B cell (primary cell): ENCODE results near the gene MYRIP. TPM values are rescaled to one million over a fixed set of nuclear protein-coding genes. Genes with fewer than 3 reads are reported as not detected.

Source experiments
- ATAC-seq: fragments of 200-7000 bp; cut with Tn5 transposase; one replicate; pipeline ENCODE4 v1.10.0; 2021; ENCODE audit warnings: low read depth, mild to moderate bottlenecking, moderate number of reproducible peaks, moderate library complexity
- CTCF ChIA-PET: fragments of 350-600 bp; sonication (Branson Sonifier 250); formaldehyde crosslinking; loops from one replicate; lab custom pipeline; 2021; ENCODE audit warnings: antibody characterized with exemption, inconsistent platforms; lab: Charles Lee
- POLR2A ChIA-PET: fragments of 350-600 bp; sonication (Branson Sonifier 250); formaldehyde crosslinking; loops from one replicate; lab custom pipeline; 2021; ENCODE audit warnings: antibody characterized with exemption; lab: Charles Lee
- DNase-seq: peaks from one replicate; pipeline ENCODE4 v3.0.0; 2013
- H2AFZ ChIP-seq: 2 replicates; pipeline ENCODE4 v1.6.1; 2012; ENCODE audit warnings: mild to moderate bottlenecking, low read depth, low read length; ENCODE audit not compliant: insufficient read depth, poor library complexity, severe bottlenecking
- H3K27ac ChIP-seq, 2 donors: 1 replicate in 1 of 2; 2 replicates in 1 of 2; pipeline ENCODE4 v1.5.1; 2012 to 2013; ENCODE audit warnings: low read length in 2 of 2, mild to moderate bottlenecking in 2 of 2, moderate library complexity in 1 of 2
- H3K27me3 ChIP-seq, 4 experiments: fragments of 200-600 bp in 1 of 4; sonication (generic) in 1 of 4; replicated peaks in 1 of 4; 1 replicate in 2 of 4; 2 replicates in 2 of 4; pipeline versions ENCODE4 v1.6.1 to v1.7.0; 2013 to 2016; ENCODE audit warnings: low read length in 3 of 4, mild to moderate bottlenecking in 2 of 4, mixed read lengths in 1 of 4, moderate library complexity in 1 of 4; ENCODE audit not compliant: insufficient read depth in 4 of 4, control insufficient read depth in 3 of 4; ENCODE audit errors: control extremely low read depth in 1 of 4
- H3K36me3 ChIP-seq, 2 experiments: replicated peaks in 1 of 2; 1 replicate in 1 of 2; 2 replicates in 1 of 2; pipeline versions ENCODE4 v1.6.1 to v1.7.1; 2013; ENCODE audit warnings: low read length in 1 of 2; ENCODE audit not compliant: insufficient read depth in 2 of 2, control insufficient read depth in 1 of 2; ENCODE audit errors: control extremely low read depth in 1 of 2, extremely low read depth in 1 of 2
- H3K4me1 ChIP-seq, 2 donors: fragments of 200-600 bp in 1 of 2; sonication (generic) in 1 of 2; 1 replicate in 1 of 2; 2 replicates in 1 of 2; pipeline versions ENCODE4 v1.5.1 to v1.6.1; 2013 to 2017; ENCODE audit warnings: low read length in 2 of 2; ENCODE audit not compliant: control insufficient read depth in 2 of 2, insufficient read depth in 2 of 2
- H3K4me2 ChIP-seq: replicated peaks from 2 replicates; pipeline ENCODE3; 2012; ENCODE audit warnings: mild to moderate bottlenecking, low read depth, low read length; ENCODE audit not compliant: poor library complexity, severe bottlenecking
- H3K4me3 ChIP-seq, 5 experiments: fragments of 200-600 bp in 1 of 5; sonication (generic) in 1 of 5; 1 replicate in 3 of 5; 2 replicates in 2 of 5; pipeline versions ENCODE4 v1.5.1 to v1.7.0; 2011 to 2016; ENCODE audit warnings: low read length in 4 of 5, mild to moderate bottlenecking in 4 of 5, low read depth in 2 of 5, control low read depth in 1 of 5, moderate library complexity in 1 of 5; ENCODE audit not compliant: insufficient read depth in 1 of 5; ENCODE audit errors: control extremely low read depth in 1 of 5, extremely low read depth in 1 of 5
- H3K79me2 ChIP-seq: fragments of 200-600 bp; sonication (generic); one replicate; pipeline ENCODE4 v1.6.0; 2016; ENCODE audit warnings: low read length; ENCODE audit not compliant: control insufficient read depth, insufficient read depth
- H3K9ac ChIP-seq: fragments of 200-600 bp; sonication (generic); 2 replicates; pipeline ENCODE4 v1.6.1; 2017; ENCODE audit warnings: mild to moderate bottlenecking, low read length, moderate library complexity
- H3K9me3 ChIP-seq, 3 donors: one replicate each; pipeline versions ENCODE4 v1.6.1 to v1.7.1; 2013; ENCODE audit warnings: low read length in 2 of 3; ENCODE audit not compliant: control insufficient read depth in 2 of 3, insufficient read depth in 1 of 3; ENCODE audit errors: control extremely low read depth in 1 of 3
- H4K20me1 ChIP-seq: 2 replicates; pipeline ENCODE4 v1.6.0; 2012; ENCODE audit warnings: mild to moderate bottlenecking, low read length; ENCODE audit not compliant: insufficient read depth, control insufficient read depth, poor library complexity, severe bottlenecking
- H3K27ac Mint-ChIP-seq: one replicate; pipeline ENCODE4 v1.8.0; 2021; ENCODE audit warnings: mixed read lengths
- H3K27me3 Mint-ChIP-seq: one replicate; pipeline ENCODE4 v1.8.0; 2021; ENCODE audit warnings: mixed read lengths
- H3K4me1 Mint-ChIP-seq: one replicate; pipeline ENCODE4 v1.8.0; 2021; ENCODE audit warnings: mixed read lengths
- H3K4me3 Mint-ChIP-seq: one replicate; pipeline ENCODE4 v1.8.0; 2021; ENCODE audit warnings: mixed read lengths
- H3K9me3 Mint-ChIP-seq: one replicate; pipeline ENCODE4 v1.8.0; 2022; ENCODE audit warnings: mixed read lengths; ENCODE audit not compliant: insufficient read depth
- EZH2 ChIP-seq: IDR thresholded peaks from 2 replicates; pipeline ENCODE4 v1.6.1; 2012; ENCODE audit warnings: borderline replicate concordance, low read depth, mild to moderate bottlenecking, moderate library complexity, low read length; ENCODE audit not compliant: insufficient read depth, poor library complexity, severe bottlenecking
- WGBS: methylation state at CpG from one replicate; pipeline ENCODE4 v1.1.5; 2013; ENCODE audit warnings: missing lambda C conversion rate; ENCODE audit not compliant: insufficient coverage; 5-methylcytosine and 5-hydroxymethylcytosine counted together
- intact Hi-C: fragments of 100-400 bp; cut with micrococcal nuclease; formaldehyde crosslinking; loops from one replicate; pipeline ENCODE4 v1.10.0; 2022
- polyA plus RNA-seq: library from polyadenylated mRNA; depleted of rRNA; stranded (reverse); fragments of >200 nt; gene quantifications from 2 replicates; pipeline ENCODE4 v1.2.3, GENCODE V29; 2012
- total RNA-seq, 2 donors: library from RNA; stranded (reverse); fragments of 120-200 nt in 1 of 2; gene quantifications; 1 replicate in 1 of 2; 2 replicates in 1 of 2; pipeline versions ENCODE4 v1.2.3 to v1.2.4, GENCODE V29; 2013 to 2022
- TF ChIP-seq, protein P1 (sequence below): fragments of 200-600 bp; IDR thresholded peaks from one replicate; pipeline ENCODE4 v1.8.0; 2022; ENCODE audit warnings: antibody characterized with exemption, mild to moderate bottlenecking

MYRIP gene
- total and polyA plus RNA-seq, 2 donors (not counting 1 experiment from before 2014, with no cell fraction given): 0.03 to 0.10 TPM

DNA sequence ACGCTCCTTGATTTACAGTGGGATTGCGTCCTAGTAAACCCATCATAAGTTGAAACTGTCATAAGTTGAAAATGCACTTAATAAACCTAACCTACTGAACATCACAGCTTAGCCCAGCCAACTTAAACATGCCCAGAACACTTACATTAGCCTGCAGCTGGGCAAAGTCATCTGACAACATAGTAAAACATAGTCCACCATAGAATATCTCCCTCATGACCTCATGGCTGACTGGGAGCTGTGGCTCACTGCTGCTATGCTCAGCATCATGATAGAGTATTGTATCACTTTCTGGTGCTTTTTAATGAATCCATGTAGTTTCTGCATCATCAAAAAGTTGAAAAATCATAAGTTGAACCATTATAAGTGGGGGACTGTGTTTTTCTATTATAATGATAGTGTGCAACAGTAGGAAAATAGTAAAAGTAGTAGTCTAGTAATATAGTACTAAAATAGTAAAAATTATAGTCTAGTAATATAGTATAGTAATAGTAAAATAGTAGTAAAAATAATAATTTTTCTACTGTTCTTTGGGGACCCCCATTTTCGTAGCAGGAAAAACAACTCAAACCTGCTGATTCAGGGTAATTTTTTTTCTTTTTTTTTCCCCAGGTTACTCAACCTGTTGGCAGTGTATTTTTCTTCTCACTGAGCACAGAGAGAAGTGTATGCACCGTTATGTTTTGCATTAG lies 233.5 kb downstream of the MYRIP start:
- H2AFZ ChIP-seq: no peak overlapping the region
- H3K9me3 ChIP-seq: peaks cover 0 to 4% (median 0%) of the 10 kb centered on the region in 3 donors
- Mint-ChIP-seq H3K27me3 (no peaks in the 10 kb centered on the region), H3K27ac (no peak overlapping the region), H3K4me3 (no peak overlapping the region), H3K9me3 (no peaks in the 10 kb centered on the region), H3K4me1 (no peaks in the 10 kb centered on the region)
- intact Hi-C loops: no loop called here
- CTCF ChIA-PET: no interaction called here
- no peak overlapping the region for H3K27ac ChIP-seq
- no peaks in the 10 kb centered on the region for H3K79me2 ChIP-seq
- no peak for ATAC-seq
- H4K20me1 ChIP-seq: no peaks in the 10 kb centered on the region
- TF ChIP-seq, protein P1, sequence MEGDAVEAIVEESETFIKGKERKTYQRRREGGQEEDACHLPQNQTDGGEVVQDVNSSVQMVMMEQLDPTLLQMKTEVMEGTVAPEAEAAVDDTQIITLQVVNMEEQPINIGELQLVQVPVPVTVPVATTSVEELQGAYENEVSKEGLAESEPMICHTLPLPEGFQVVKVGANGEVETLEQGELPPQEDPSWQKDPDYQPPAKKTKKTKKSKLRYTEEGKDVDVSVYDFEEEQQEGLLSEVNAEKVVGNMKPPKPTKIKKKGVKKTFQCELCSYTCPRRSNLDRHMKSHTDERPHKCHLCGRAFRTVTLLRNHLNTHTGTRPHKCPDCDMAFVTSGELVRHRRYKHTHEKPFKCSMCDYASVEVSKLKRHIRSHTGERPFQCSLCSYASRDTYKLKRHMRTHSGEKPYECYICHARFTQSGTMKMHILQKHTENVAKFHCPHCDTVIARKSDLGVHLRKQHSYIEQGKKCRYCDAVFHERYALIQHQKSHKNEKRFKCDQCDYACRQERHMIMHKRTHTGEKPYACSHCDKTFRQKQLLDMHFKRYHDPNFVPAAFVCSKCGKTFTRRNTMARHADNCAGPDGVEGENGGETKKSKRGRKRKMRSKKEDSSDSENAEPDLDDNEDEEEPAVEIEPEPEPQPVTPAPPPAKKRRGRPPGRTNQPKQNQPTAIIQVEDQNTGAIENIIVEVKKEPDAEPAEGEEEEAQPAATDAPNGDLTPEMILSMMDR: no peak
- TF ChIP-seq EZH2: no peak
- H3K9ac ChIP-seq: no peak overlapping the region
- POLR2A ChIA-PET: no interaction called here
- no peak overlapping the region for H3K4me2 ChIP-seq
- no peaks in the 10 kb centered on the region for H3K4me1 ChIP-seq
- H3K4me3 ChIP-seq: no peak overlapping the region
- no peak for DNase-seq
- no peaks in the 10 kb centered on the region for H3K36me3 ChIP-seq
- H3K27me3 ChIP-seq: no peaks in the 10 kb centered on the region
- no CpG with 5 or more reads among the region's 4 CpGs for WGBS

DNA sequence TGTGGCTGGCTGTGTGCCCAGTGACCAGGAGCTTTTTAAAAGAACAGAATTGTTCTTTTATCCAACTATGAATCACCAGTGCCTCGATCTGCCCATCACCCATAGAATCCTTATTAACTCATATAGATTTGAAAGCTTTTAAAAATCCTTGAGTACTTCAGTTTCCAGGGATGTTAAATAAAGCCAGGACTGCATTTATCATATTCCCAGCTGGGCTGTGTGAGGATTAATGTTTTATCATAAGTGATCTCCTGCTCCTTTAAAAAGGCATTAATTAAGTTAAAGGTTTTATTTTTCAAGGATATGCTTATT lies 234.0 kb downstream of the MYRIP start:
- Histone ChIP-seq H3K36me3 (no peaks in the 10 kb centered on the region), H3K4me1 (no peaks in the 10 kb centered on the region), H3K9ac (no peak overlapping the region), H3K9me3 (peaks cover 0 to 4% (median 0%) of the 10 kb centered on the region in 3 donors), H3K4me3 (no peak overlapping the region), H3K79me2 (no peaks in the 10 kb centered on the region), H2AFZ (no peak overlapping the region), H3K4me2 (no peak overlapping the region), H3K27ac (no peak overlapping the region), H4K20me1 (no peaks in the 10 kb centered on the region), H3K27me3 (no peaks in the 10 kb centered on the region)
- intact Hi-C loops: no loop called here
- TF ChIP-seq, protein P1: no peak
- no peak for TF ChIP-seq EZH2
- H3K9me3 Mint-ChIP-seq: no peaks in the 10 kb centered on the region
- H3K27me3 Mint-ChIP-seq: no peaks in the 10 kb centered on the region
- H3K27ac Mint-ChIP-seq: no peak overlapping the region
- DNase-seq (no peak), ATAC-seq (no peak)
- WGBS: no CpG with 5 or more reads among the region's 1 CpG
- ChIA-PET CTCF (no interaction called here), POLR2A (no interaction called here)
- H3K4me3 Mint-ChIP-seq: no peak overlapping the region
- no peaks in the 10 kb centered on the region for H3K4me1 Mint-ChIP-seq
